OCI-LY7 (cell line): Measurements from ENCODE around the gene IPCEF1. TPM values are rescaled to one million over a fixed set of nuclear protein-coding genes. Genes with fewer than 3 reads are reported as not detected.

Experiments
- BruUV-seq: library from RNA; stranded (reverse); fragments of 400-500 nt; replicated peaks from 2 replicates; lab custom pipeline; 2021; lab: Mats Ljungman, UMichigan
- CTCF ChIA-PET: fragments of 300-600 bp; sonication (Branson Sonifier 250); formaldehyde crosslinking; loops from one replicate; lab custom pipeline; 2022; ENCODE audit warnings: antibody characterized with exemption; ENCODE audit not compliant: unreplicated experiment; lab: Charles Lee
- POLR2A ChIA-PET: fragments of 300-600 bp; sonication (Branson Sonifier 250); formaldehyde crosslinking; loops from one replicate; lab custom pipeline; 2022; ENCODE audit warnings: antibody characterized with exemption; lab: Charles Lee
- DNase-seq: peaks from one replicate; pipeline ENCODE4 v3.0.0-alpha.2; 2015; ENCODE audit warnings: low spot score
- H2AFZ ChIP-seq: fragments of 200-600 bp; sonication (generic), shearing (Covaris generic); 2 replicates; pipeline ENCODE4 v1.6.1; 2014; ENCODE audit warnings: mild to moderate bottlenecking, antibody characterized with exemption, low read length, moderate library complexity
- H3K27ac ChIP-seq: fragments of 200-600 bp; sonication (generic); 2 replicates; pipeline ENCODE4 v1.5.1; 2014; ENCODE audit warnings: mixed run types, low read depth, mild to moderate bottlenecking, moderate library complexity, low read length, inconsistent platforms; ENCODE audit not compliant: poor library complexity, severe bottlenecking
- H3K36me3 ChIP-seq: fragments of 200-600 bp; sonication (generic); 2 replicates; pipeline ENCODE4 v1.6.1; 2014; ENCODE audit warnings: mild to moderate bottlenecking, antibody characterized with exemption, low read length, moderate library complexity, mixed read lengths; ENCODE audit not compliant: insufficient read depth
- H3K4me1 ChIP-seq: fragments of 200-600 bp; sonication (generic); 2 replicates; pipeline ENCODE4 v1.5.1; 2014; ENCODE audit warnings: mild to moderate bottlenecking, low read length; ENCODE audit not compliant: insufficient read depth, poor library complexity, severe bottlenecking
- H3K4me2 ChIP-seq: fragments of 200-600 bp; sonication (generic); 2 replicates; pipeline ENCODE4 v1.6.1; 2014; ENCODE audit warnings: mild to moderate bottlenecking, low read length
- H3K4me3 ChIP-seq: fragments of 200-600 bp; sonication (generic); 2 replicates; pipeline ENCODE4 v1.5.1; 2014; ENCODE audit warnings: mild to moderate bottlenecking, low read depth, low read length; ENCODE audit not compliant: poor library complexity, severe bottlenecking
- H3K79me2 ChIP-seq: fragments of 200-600 bp; sonication (generic); 2 replicates; pipeline ENCODE4 v1.6.1; 2016; ENCODE audit warnings: low read depth, mild to moderate bottlenecking, low read length, moderate library complexity, mixed read lengths; ENCODE audit not compliant: insufficient read depth
- H3K9me2 ChIP-seq: fragments of 200-600 bp; sonication (generic); 2 replicates; pipeline ENCODE4 v1.6.1; 2016; ENCODE audit warnings: mild to moderate bottlenecking, low read length, mixed read lengths; ENCODE audit not compliant: insufficient read depth
- H3K9me3 ChIP-seq: fragments of 200-600 bp; sonication (generic); 2 replicates; pipeline ENCODE4 v1.6.1; 2014; ENCODE audit warnings: mild to moderate bottlenecking, mixed run types, low read length, mixed read lengths
- H4K20me1 ChIP-seq: fragments of 200-600 bp; sonication (generic); 2 replicates; pipeline ENCODE4 v1.6.1; 2014; ENCODE audit warnings: mild to moderate bottlenecking, antibody characterized with exemption, low read length, moderate library complexity, mixed read lengths; ENCODE audit not compliant: insufficient read depth
- EZH2phosphoT487 ChIP-seq: fragments of 200-600 bp; sonication (generic); IDR thresholded peaks from 2 replicates; pipeline ENCODE4 v1.6.1; 2018; ENCODE audit warnings: low read depth, borderline replicate concordance, mild to moderate bottlenecking, mixed run types, antibody characterized with exemption, low read length, moderate library complexity, mixed read lengths
- intact Hi-C: fragments of 100-400 bp; cut with micrococcal nuclease; formaldehyde crosslinking; loops from one replicate; pipeline ENCODE4 v1.10.0; 2022; ENCODE audit not compliant: unreplicated experiment
- total RNA-seq, 2 experiments: library from RNA; depleted of rRNA in 1 of 2; stranded (reverse); fragments of >200 nt in 1 of 2; shearing (Covaris generic) in 1 of 2; gene quantifications; 2 replicates each; pipeline ENCODE4 v1.2.3, GENCODE V29; 2014 to 2022
- TF ChIP-seq, protein P1 (sequence below): fragments of 200-600 bp; sonication (generic); conservative IDR thresholded peaks from 2 replicates; pipeline ENCODE4 v1.5.1; 2014; ENCODE audit warnings: mild to moderate bottlenecking, antibody characterized with exemption, low read length, moderate library complexity, mixed read lengths

The IPCEF1 gene
- total RNA-seq, 2 experiments from 2014 or later = not detected

DNA sequence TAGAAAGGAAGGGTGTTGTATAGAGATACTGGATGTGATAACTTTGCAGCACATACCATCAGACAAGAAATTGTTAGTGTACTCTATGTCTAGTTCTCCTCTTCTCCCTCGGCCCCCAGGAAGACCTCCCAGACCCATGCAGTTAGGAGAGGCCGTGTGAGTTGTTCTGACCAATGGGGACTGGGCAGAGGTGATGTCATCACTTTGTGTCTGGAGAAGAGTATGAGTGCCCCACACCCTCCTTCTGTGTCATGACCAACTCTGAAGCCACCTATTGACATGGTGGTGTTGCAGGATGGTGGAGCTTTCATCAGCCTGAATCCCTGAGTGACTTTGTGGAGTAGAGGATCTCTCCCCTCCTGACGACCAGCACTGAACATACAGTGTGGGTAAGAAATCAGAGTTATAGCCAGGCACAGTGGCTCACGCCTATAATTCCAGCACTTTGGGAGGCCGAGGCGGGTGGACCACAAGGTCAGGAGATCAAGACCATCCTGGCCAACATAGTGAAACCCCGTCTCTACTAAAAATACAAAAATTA, 72.2 kb downstream of the IPCEF1 start:
- intact Hi-C loops = no loop called here
- ChIA-PET POLR2A (interaction anchor here (0.7 to 1.5 kb wide), 2 partner anchors 8 to 18 kb away, joined by 3 to 4 read pairs; no protein-coding TSS in a partner anchor), CTCF (no interaction called here)
- TF ChIP-seq, protein P1, sequence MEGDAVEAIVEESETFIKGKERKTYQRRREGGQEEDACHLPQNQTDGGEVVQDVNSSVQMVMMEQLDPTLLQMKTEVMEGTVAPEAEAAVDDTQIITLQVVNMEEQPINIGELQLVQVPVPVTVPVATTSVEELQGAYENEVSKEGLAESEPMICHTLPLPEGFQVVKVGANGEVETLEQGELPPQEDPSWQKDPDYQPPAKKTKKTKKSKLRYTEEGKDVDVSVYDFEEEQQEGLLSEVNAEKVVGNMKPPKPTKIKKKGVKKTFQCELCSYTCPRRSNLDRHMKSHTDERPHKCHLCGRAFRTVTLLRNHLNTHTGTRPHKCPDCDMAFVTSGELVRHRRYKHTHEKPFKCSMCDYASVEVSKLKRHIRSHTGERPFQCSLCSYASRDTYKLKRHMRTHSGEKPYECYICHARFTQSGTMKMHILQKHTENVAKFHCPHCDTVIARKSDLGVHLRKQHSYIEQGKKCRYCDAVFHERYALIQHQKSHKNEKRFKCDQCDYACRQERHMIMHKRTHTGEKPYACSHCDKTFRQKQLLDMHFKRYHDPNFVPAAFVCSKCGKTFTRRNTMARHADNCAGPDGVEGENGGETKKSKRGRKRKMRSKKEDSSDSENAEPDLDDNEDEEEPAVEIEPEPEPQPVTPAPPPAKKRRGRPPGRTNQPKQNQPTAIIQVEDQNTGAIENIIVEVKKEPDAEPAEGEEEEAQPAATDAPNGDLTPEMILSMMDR = no peak
- no peak for TF ChIP-seq EZH2phosphoT487
- BruUV-seq = no TSS peak
- no peaks in the 10 kb centered on the region for H3K36me3 ChIP-seq
- H3K4me2 ChIP-seq = no peak overlapping the region
- no peak overlapping the region for H2AFZ ChIP-seq
- H3K27ac ChIP-seq = no peak overlapping the region
- H3K79me2 ChIP-seq = no peaks in the 10 kb centered on the region
- H3K9me2 ChIP-seq = no peaks in the 10 kb centered on the region
- DNase-seq = no peak
- no peaks in the 10 kb centered on the region for H3K4me1 ChIP-seq
- H3K9me3 ChIP-seq = no peaks in the 10 kb centered on the region
- no peaks in the 10 kb centered on the region for H4K20me1 ChIP-seq
- H3K4me3 ChIP-seq = no peak overlapping the region

DNA sequence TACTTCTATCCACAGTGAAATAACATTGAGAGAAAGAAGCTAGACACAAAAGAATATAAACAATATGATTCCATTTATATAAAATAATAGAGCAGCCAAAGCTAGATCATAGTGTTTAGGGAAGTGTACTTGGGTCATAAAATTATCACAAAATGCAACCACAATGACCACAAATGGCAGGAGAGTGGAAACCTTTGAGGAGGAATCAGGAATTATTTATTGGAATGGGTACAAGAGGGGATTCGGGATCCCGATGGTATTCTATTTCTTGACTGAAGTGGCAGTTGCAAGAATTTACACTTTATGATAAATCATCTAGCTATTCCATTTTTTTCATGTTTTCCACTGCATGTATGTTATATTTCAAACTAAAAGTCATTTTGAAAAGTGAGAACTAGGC, 76.1 kb downstream of the IPCEF1 start:
- POLR2A ChIA-PET = no interaction called here
- no TSS peak for BruUV-seq
- Histone ChIP-seq H3K27ac (no peak overlapping the region), H4K20me1 (no peaks in the 10 kb centered on the region), H3K4me1 (no peaks in the 10 kb centered on the region), H3K9me2 (no peaks in the 10 kb centered on the region), H3K4me2 (no peak overlapping the region), H3K79me2 (no peaks in the 10 kb centered on the region), H3K4me3 (no peak overlapping the region), H3K9me3 (no peaks in the 10 kb centered on the region), H3K36me3 (no peaks in the 10 kb centered on the region), H2AFZ (no peak overlapping the region)
- intact Hi-C loops = no loop called here
- CTCF ChIA-PET = no interaction called here
- TF ChIP-seq, protein P1 = no peak
- no peak for TF ChIP-seq EZH2phosphoT487
- no peak for DNase-seq

DNA sequence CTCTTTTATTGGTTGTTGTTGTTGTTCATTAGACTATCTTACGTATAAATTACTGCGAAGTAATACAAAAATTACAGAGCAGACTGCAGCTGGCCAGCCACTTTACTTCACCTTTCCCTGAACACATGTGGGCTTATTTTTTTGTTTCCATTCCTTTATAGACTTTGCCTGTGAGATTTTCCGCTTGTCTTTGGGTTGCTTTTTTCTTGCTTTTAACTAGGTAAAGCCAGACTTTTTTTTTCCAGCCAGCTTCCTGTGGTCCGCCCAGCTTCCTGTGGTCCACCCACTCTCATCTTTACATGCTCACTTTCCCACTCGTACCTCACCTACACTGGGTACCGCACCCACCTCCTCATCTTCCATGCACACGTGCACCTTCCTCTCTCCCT, 79.0 kb downstream of the IPCEF1 start:
- Histone ChIP-seq H3K79me2 (no peaks in the 10 kb centered on the region), H4K20me1 (no peaks in the 10 kb centered on the region), H3K4me3 (no peak overlapping the region), H3K36me3 (no peaks in the 10 kb centered on the region), H3K9me2 (no peaks in the 10 kb centered on the region), H3K9me3 (no peaks in the 10 kb centered on the region), H3K27ac (no peak overlapping the region), H2AFZ (no peak overlapping the region), H3K4me2 (no peak overlapping the region), H3K4me1 (no peaks in the 10 kb centered on the region)
- BruUV-seq = no TSS peak
- TF ChIP-seq EZH2phosphoT487 = no peak
- TF ChIP-seq, protein P1 = peak; percentile 12; the same call in 1 of the 2 replicates
- POLR2A ChIA-PET = interaction anchor here (0.7 kb wide), 1 partner anchor 274 kb away, joined by 4 read pairs; no protein-coding TSS in a partner anchor
- CTCF ChIA-PET = interaction anchor here (0.6 kb wide), 1 partner anchor 246 kb away, joined by 3 read pairs; no protein-coding TSS in a partner anchor
- intact Hi-C loops = loop anchor here (1.0 kb wide), 1 partner anchor 123 kb away; no protein-coding TSS in a partner anchor
- no peak for DNase-seq
